Esophagus muscularis mucosa (tissue), 3 donors: ENCODE measurements around the gene BPGM.

Source experiments
- CTCF ChIP-seq, 3 experiments: fragments of 200-600 bp in 2 of 3; fragments of 450-650 bp in 1 of 3; sonication (generic) in 2 of 3; IDR thresholded peaks; one replicate each; pipeline ENCODE4 v1.5.1; 2017 to 2019; ENCODE audit warnings: antibody characterized with exemption in 3 of 3, mild to moderate bottlenecking in 2 of 3, moderate library complexity in 1 of 3
- POLR2A ChIP-seq: fragments of 450-650 bp; IDR thresholded peaks from one replicate; pipeline ENCODE4 v1.6.1; 2017; ENCODE audit warnings: antibody characterized with exemption, moderate library complexity, mild to moderate bottlenecking, low read depth

GRCh38 chr7:134714470-134715205, 68.0 kb downstream of the BPGM start:
- TF ChIP-seq POLR2A (no peak), CTCF (IDR thresholded peaks at IDR 0.05) (no peak)
